Mesenchymal stem cell (in vitro differentiated cells and primary cell): Measurements from ENCODE around the gene MARCHF5.
A peak's percentile ranks its signal among the peaks of the same experiment; 100 is the strongest.

Source experiments
- DNase-seq: peaks from one replicate; pipeline ENCODE4 v3.0.0-alpha.2; 2013
- H2AFZ ChIP-seq: one replicate; pipeline ENCODE4 v1.6.1; 2013; ENCODE audit warnings: low read depth, mild to moderate bottlenecking, control low read depth, inconsistent platforms, low read length, moderate library complexity
- H2AK5ac ChIP-seq: 2 replicates; pipeline ENCODE4 v1.6.1; 2013; ENCODE audit warnings: low read length, moderate library complexity, mild to moderate bottlenecking, inconsistent platforms; ENCODE audit not compliant: severe bottlenecking
- H2BK120ac ChIP-seq: one replicate; pipeline ENCODE4 v1.6.1; 2013; ENCODE audit warnings: low read depth, mild to moderate bottlenecking, inconsistent platforms, low read length, moderate library complexity
- H2BK12ac ChIP-seq, 2 experiments: one replicate each; pipeline ENCODE4 v1.6.1; 2013; ENCODE audit warnings: inconsistent platforms in 2 of 2, low read length in 2 of 2, mild to moderate bottlenecking in 2 of 2, moderate library complexity in 2 of 2, control low read depth in 1 of 2
- H2BK15ac ChIP-seq: one replicate; pipeline ENCODE4 v1.6.1; 2013; ENCODE audit warnings: mild to moderate bottlenecking, low read depth, inconsistent platforms; ENCODE audit not compliant: poor library complexity, severe bottlenecking
- H2BK5ac ChIP-seq: 2 replicates; pipeline ENCODE4 v1.6.1; 2013; ENCODE audit warnings: low read depth, mild to moderate bottlenecking, low read length, control low read depth, inconsistent platforms; ENCODE audit not compliant: poor library complexity, severe bottlenecking
- H3K14ac ChIP-seq, 2 experiments: one replicate each; pipeline ENCODE4 v1.6.1; 2013; ENCODE audit warnings: inconsistent platforms in 2 of 2, low read length in 2 of 2, control low read depth in 1 of 2, mild to moderate bottlenecking in 1 of 2, moderate library complexity in 1 of 2
- H3K18ac ChIP-seq, 2 experiments: one replicate each; pipeline ENCODE4 v1.6.1; 2013; ENCODE audit warnings: inconsistent platforms in 2 of 2, low read length in 2 of 2, control low read depth in 1 of 2, low read depth in 1 of 2, mild to moderate bottlenecking in 1 of 2
- H3K23ac ChIP-seq, 2 experiments: one replicate each; pipeline ENCODE4 v1.6.1; 2013; ENCODE audit warnings: inconsistent platforms in 2 of 2, low read length in 2 of 2, mild to moderate bottlenecking in 2 of 2, moderate library complexity in 2 of 2, control low read depth in 1 of 2
- H3K27ac ChIP-seq: 2 replicates; pipeline ENCODE4 v1.5.1; 2013; ENCODE audit warnings: mild to moderate bottlenecking, moderate library complexity, low read length, control low read depth, inconsistent platforms; ENCODE audit not compliant: poor library complexity, severe bottlenecking
- H3K27me3 ChIP-seq, 2 experiments: 2 replicates each; pipeline versions ENCODE4 v1.6.1 to v1.7.0; 2013; ENCODE audit warnings: low read length in 2 of 2, mild to moderate bottlenecking in 2 of 2, moderate library complexity in 2 of 2, control low read depth in 1 of 2, inconsistent platforms in 1 of 2; ENCODE audit not compliant: control insufficient read depth in 1 of 2, insufficient read depth in 1 of 2
- H3K36me3 ChIP-seq, 2 experiments: 2 replicates each; pipeline versions ENCODE4 v1.6.1 to v1.7.0; 2013; ENCODE audit warnings: low read length in 2 of 2, control low read depth in 1 of 2, inconsistent platforms in 1 of 2, low read depth in 1 of 2, mild to moderate bottlenecking in 1 of 2; ENCODE audit not compliant: insufficient read depth in 2 of 2, control insufficient read depth in 1 of 2
- H3K4ac ChIP-seq, 2 experiments: one replicate each; pipeline ENCODE4 v1.6.1; 2013; ENCODE audit warnings: inconsistent platforms in 2 of 2, low read length in 2 of 2, mild to moderate bottlenecking in 2 of 2, moderate library complexity in 2 of 2, control low read depth in 1 of 2, low read depth in 1 of 2
- H3K4me1 ChIP-seq: 2 replicates; pipeline ENCODE4 v1.6.1; 2013; ENCODE audit warnings: low read depth, low read length, control low read depth; ENCODE audit not compliant: control insufficient read depth, insufficient read depth
- H3K4me2 ChIP-seq: 2 replicates; pipeline ENCODE4 v1.6.1; 2013; ENCODE audit warnings: low read length, mild to moderate bottlenecking, inconsistent platforms; ENCODE audit not compliant: poor library complexity, severe bottlenecking
- H3K4me3 ChIP-seq, 2 experiments: 2 replicates each; pipeline versions ENCODE4 v1.5.1 to v1.7.0; 2013; ENCODE audit warnings: low read length in 2 of 2, mild to moderate bottlenecking in 2 of 2, control low read depth in 1 of 2, low read depth in 1 of 2; ENCODE audit not compliant: insufficient read depth in 1 of 2
- H3K79me1 ChIP-seq: replicated peaks from 2 replicates; pipeline ENCODE4 v1.6.1; 2013; ENCODE audit warnings: mild to moderate bottlenecking, control low read depth, low read length, inconsistent platforms; ENCODE audit not compliant: poor library complexity, severe bottlenecking
- H3K9ac ChIP-seq: 2 replicates; pipeline ENCODE4 v1.7.0; 2013; ENCODE audit warnings: mild to moderate bottlenecking, low read length, moderate library complexity
- H3K9me3 ChIP-seq: 2 replicates; pipeline ENCODE4 v1.7.0; 2013; ENCODE audit warnings: mild to moderate bottlenecking, low read length; ENCODE audit not compliant: control insufficient read depth
- H4K8ac ChIP-seq: one replicate; pipeline ENCODE4 v1.6.1; 2013; ENCODE audit warnings: inconsistent platforms, mild to moderate bottlenecking, low read length, moderate library complexity
- H4K91ac ChIP-seq: one replicate; pipeline ENCODE4 v1.6.1; 2013; ENCODE audit warnings: mild to moderate bottlenecking, low read length, inconsistent platforms
- WGBS: methylation state at CpG from one replicate; pipeline ENCODE4 v1.1.7; 2013; ENCODE audit warnings: mixed read lengths; 5-methylcytosine and 5-hydroxymethylcytosine counted together

MARCHF5 gene

GRCh38 chr10:92354587-92354986, 63.6 kb downstream of the MARCHF5 start:
- no peak overlapping the region for H2BK12ac ChIP-seq
- H2AK5ac ChIP-seq: no peak overlapping the region
- no peak overlapping the region for H3K18ac ChIP-seq
- H3K79me1 ChIP-seq: peaks cover 6% of the 10 kb centered on the region
- H2BK5ac ChIP-seq: no peak overlapping the region
- no peak overlapping the region for H2AFZ ChIP-seq
- WGBS: 83% methylated on average over 2 of the region's 4 CpGs
- no peaks in the 10 kb centered on the region for H3K27me3 ChIP-seq
- no peak overlapping the region for H3K4me2 ChIP-seq
- no peaks in the 10 kb centered on the region for H3K4me1 ChIP-seq
- H3K14ac ChIP-seq: no peak overlapping the region
- H2BK15ac ChIP-seq: no peak overlapping the region
- peaks cover 4 to 27% of the 10 kb centered on the region in 2 experiments for H3K36me3 ChIP-seq
- H3K27ac ChIP-seq: no peak overlapping the region
- H4K91ac ChIP-seq: no peak overlapping the region
- no peak overlapping the region for H3K4ac ChIP-seq
- H4K8ac ChIP-seq: no peak overlapping the region
- H3K9me3 ChIP-seq: no peaks in the 10 kb centered on the region
- H3K9ac ChIP-seq: no peak overlapping the region
- H3K4me3 ChIP-seq: no peak overlapping the region
- DNase-seq: no peak
- no peak overlapping the region for H3K23ac ChIP-seq
- no peak overlapping the region for H2BK120ac ChIP-seq

GRCh38 chr10:92356041-92356440, 65.1 kb downstream of the MARCHF5 start:
- Histone ChIP-seq H3K36me3 (peaks cover 0 to 12% of the 10 kb centered on the region in 2 experiments), H3K4ac (no peak overlapping the region), H3K4me1 (no peaks in the 10 kb centered on the region), H2BK12ac (no peak overlapping the region), H4K91ac (no peak overlapping the region), H3K4me2 (no peak overlapping the region), H2AK5ac (no peak overlapping the region), H3K9me3 (no peaks in the 10 kb centered on the region), H2BK120ac (no peak overlapping the region), H3K18ac (no peak overlapping the region), H3K79me1 (peaks cover 2% of the 10 kb centered on the region), H2BK5ac (no peak overlapping the region), H3K27ac (peak overlapping the region; percentile 40), H3K27me3 (no peaks in the 10 kb centered on the region), H2BK15ac (no peak overlapping the region), H2AFZ (no peak overlapping the region), H4K8ac (no peak overlapping the region), H3K4me3 (no peak overlapping the region), H3K9ac (no peak overlapping the region), H3K14ac (no peak overlapping the region), H3K23ac (no peak overlapping the region)
- 96% methylated on average over 7 of the region's 7 CpGs for WGBS
- DNase-seq: no peak

DNA sequence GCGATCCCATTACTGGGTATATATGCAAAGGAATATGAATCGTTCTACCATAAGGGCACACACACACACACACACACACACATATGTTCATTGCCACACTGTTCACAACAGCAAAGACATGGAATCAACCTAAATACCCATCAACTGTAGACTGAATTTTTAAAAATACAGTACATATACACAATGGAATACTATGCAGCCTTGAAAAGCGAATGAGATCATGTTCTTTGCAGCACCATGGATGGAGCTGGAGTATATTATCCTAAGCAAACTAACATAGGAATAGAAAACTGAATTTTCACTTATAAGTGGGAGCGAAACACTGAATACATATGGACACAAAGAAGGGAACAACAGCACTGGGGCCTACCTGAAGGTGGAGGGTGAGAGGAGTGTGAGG, 72.5 kb downstream of the MARCHF5 start:
- H3K14ac ChIP-seq: no peak overlapping the region

DNA sequence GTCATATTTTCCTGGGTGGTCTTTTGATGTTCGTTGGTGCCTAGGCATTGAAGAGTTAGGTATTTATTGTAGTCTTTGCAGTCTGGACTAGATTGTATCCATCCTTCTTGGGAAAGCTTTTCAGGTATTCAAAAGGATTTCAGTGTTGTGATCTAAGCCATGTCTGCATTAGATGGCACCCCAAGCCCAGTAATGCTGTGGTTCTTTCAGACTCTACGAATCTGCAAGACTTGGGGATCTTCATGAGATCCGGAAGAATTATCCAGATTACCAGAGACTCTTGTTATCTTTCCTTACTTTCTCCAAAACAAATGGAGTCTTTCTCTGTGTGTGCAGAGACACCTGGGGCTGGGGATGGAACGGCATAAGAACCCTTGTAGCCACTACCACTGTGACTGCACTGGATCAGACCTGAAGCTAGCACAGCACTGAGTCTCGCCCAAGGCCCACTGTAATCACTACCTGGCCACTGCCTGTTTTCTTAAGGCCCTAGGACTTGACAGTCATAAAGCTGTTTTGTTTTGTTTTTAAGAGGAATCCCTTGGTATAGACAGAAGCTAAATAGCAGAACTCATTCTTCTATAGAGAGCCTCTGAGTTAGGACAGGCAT, 75.5 kb downstream of the MARCHF5 start:
- Histone ChIP-seq H4K8ac (no peak overlapping the region), H4K91ac (no peak overlapping the region)

More for the DNA sequence above, 72.5 kb downstream of the MARCHF5 start:
- Histone ChIP-seq H3K36me3 (no peaks in the 10 kb centered on the region), H4K91ac (no peak overlapping the region), H2AFZ (no peak overlapping the region), H3K18ac (no peak overlapping the region), H3K4me3 (no peak overlapping the region), H3K9ac (no peak overlapping the region), H3K9me3 (no peaks in the 10 kb centered on the region), H3K27ac (no peak overlapping the region), H3K79me1 (no peaks in the 10 kb centered on the region), H3K4me2 (no peak overlapping the region), H2BK15ac (no peak overlapping the region), H3K27me3 (no peaks in the 10 kb centered on the region), H3K23ac (no peak overlapping the region), H2BK12ac (no peak overlapping the region), H3K4ac (no peak overlapping the region), H3K4me1 (no peaks in the 10 kb centered on the region), H2BK5ac (no peak overlapping the region), H4K8ac (no peak overlapping the region), H2AK5ac (no peak overlapping the region), H2BK120ac (no peak overlapping the region)
- WGBS: 94% methylated on average over 4 of the region's 4 CpGs
- no peak for DNase-seq

More for the DNA sequence above, 75.5 kb downstream of the MARCHF5 start:
- Histone ChIP-seq H3K27me3 (no peaks in the 10 kb centered on the region), H3K9ac (no peak overlapping the region), H3K9me3 (no peaks in the 10 kb centered on the region), H2AFZ (no peak overlapping the region), H3K4ac (no peak overlapping the region), H3K27ac (no peak overlapping the region), H2BK12ac (no peak overlapping the region), H2BK120ac (no peak overlapping the region), H2BK5ac (no peak overlapping the region), H3K36me3 (no peaks in the 10 kb centered on the region), H3K79me1 (no peaks in the 10 kb centered on the region), H3K18ac (no peak overlapping the region), H2AK5ac (no peak overlapping the region), H3K23ac (no peak overlapping the region), H3K14ac (no peak overlapping the region), H3K4me3 (no peak overlapping the region), H3K4me1 (no peaks in the 10 kb centered on the region), H3K4me2 (no peak overlapping the region), H2BK15ac (no peak overlapping the region)
- WGBS: 86% methylated on average over 5 of the region's 5 CpGs
- DNase-seq: no peak
